PC-9 (cell line): ENCODE measurements around the gene FITM1. TPM values are rescaled to one million over a fixed set of nuclear protein-coding genes. Genes with fewer than 3 reads are reported as not detected.

Experiments
- BruUV-seq: library from RNA; stranded (reverse); fragments of 400-500 nt; replicated peaks from 2 replicates; lab custom pipeline; 2021; lab: Mats Ljungman, UMichigan
- CTCF ChIA-PET: fragments of 300-600 bp; sonication (Branson Sonifier 250); formaldehyde crosslinking; loops from one replicate; lab custom pipeline; 2022; ENCODE audit warnings: antibody characterized with exemption; lab: Charles Lee
- POLR2A ChIA-PET: fragments of 300-600 bp; sonication (Branson Sonifier 250); formaldehyde crosslinking; loops from one replicate; lab custom pipeline; 2022; ENCODE audit warnings: antibody characterized with exemption; ENCODE audit not compliant: unreplicated experiment; lab: Charles Lee
- DNase-seq, 2 experiments: peaks; one replicate each; pipeline versions ENCODE4 v3.0.0 to v3.0.0-alpha.2; 2015 to 2022; ENCODE audit warnings: mixed read lengths in 1 of 2
- H2AFZ ChIP-seq: fragments of 200-600 bp; sonication (generic); 2 replicates; pipeline ENCODE4 v1.8.1; 2017; ENCODE audit warnings: antibody characterized with exemption
- H3F3A ChIP-seq: fragments of 200-600 bp; sonication (generic); 2 replicates; pipeline ENCODE4 v1.8.1; 2017; ENCODE audit warnings: antibody characterized with exemption, mild to moderate bottlenecking, low read depth; ENCODE audit not compliant: insufficient read depth
- H3K27ac ChIP-seq: fragments of 200-600 bp; sonication (generic); 2 replicates; pipeline ENCODE4 v1.6.1; 2016; ENCODE audit warnings: mixed run types
- H3K27me3 ChIP-seq: fragments of 200-600 bp; sonication (generic); 2 replicates; pipeline ENCODE4 v1.6.1; 2016; ENCODE audit warnings: low read depth, mixed run types; ENCODE audit not compliant: insufficient read depth
- H3K36me3 ChIP-seq: fragments of 200-600 bp; sonication (generic); 2 replicates; pipeline ENCODE4 v1.6.1; 2016; ENCODE audit warnings: low read depth, mixed run types
- H3K4me1 ChIP-seq: fragments of 200-600 bp; sonication (generic); replicated peaks from 2 replicates; pipeline ENCODE4 v1.6.1; 2016; ENCODE audit warnings: mixed run types; ENCODE audit not compliant: insufficient read depth
- H3K4me2 ChIP-seq: fragments of 200-600 bp; sonication (generic); 2 replicates; pipeline ENCODE4 v1.6.1; 2017; ENCODE audit warnings: mixed run types
- H3K4me3 ChIP-seq: fragments of 200-600 bp; sonication (generic); 2 replicates; pipeline ENCODE4 v1.6.1; 2016; ENCODE audit warnings: mixed run types
- H3K79me2 ChIP-seq: fragments of 200-600 bp; sonication (generic); 2 replicates; pipeline ENCODE4 v1.6.1; 2017; ENCODE audit warnings: low read depth, mixed run types
- H3K9me2 ChIP-seq: fragments of 200-600 bp; sonication (generic); 2 replicates; pipeline ENCODE4 v1.8.1; 2017; ENCODE audit warnings: mild to moderate bottlenecking; ENCODE audit not compliant: insufficient read depth
- H3K9me3 ChIP-seq: fragments of 200-600 bp; sonication (generic); 2 replicates; pipeline ENCODE4 v1.8.1; 2016; ENCODE audit warnings: low read depth; ENCODE audit not compliant: insufficient read depth
- H4K20me1 ChIP-seq: fragments of 200-600 bp; sonication (generic); 2 replicates; pipeline ENCODE4 v1.8.1; 2017; ENCODE audit not compliant: insufficient read depth
- CTCF ChIP-seq: fragments of 200-600 bp; sonication (generic); conservative IDR thresholded peaks from 2 replicates; pipeline ENCODE4 v1.6.1; 2017; ENCODE audit warnings: mixed run types, antibody characterized with exemption, mild to moderate bottlenecking, moderate library complexity
- EZH2 ChIP-seq: fragments of 200-600 bp; sonication (generic); IDR thresholded peaks from 2 replicates; pipeline ENCODE4 v1.8.0; 2017; ENCODE audit warnings: antibody characterized with exemption, low read depth
- intact Hi-C: fragments of 100-400 bp; cut with micrococcal nuclease; formaldehyde crosslinking; loops from one replicate; pipeline ENCODE4 v1.10.0; 2022; ENCODE audit not compliant: unreplicated experiment
- total RNA-seq: library from RNA; stranded (reverse); gene quantifications from 2 replicates; pipeline ENCODE4 v1.2.3, GENCODE V29; 2021

FITM1 gene
- total RNA-seq, 1 experiment from 2014 or later, result 0.72 TPM

GRCh38 chr14:24121210-24121609, 9.2 kb upstream of the FITM1 start:
- BruUV-seq, result no TSS peak
- CTCF ChIA-PET, result no interaction called here
- Histone ChIP-seq H3K4me1 (peaks cover 5% of the 10 kb centered on the region), H3K9me3 (no peaks in the 10 kb centered on the region), H3K27me3 (no peaks in the 10 kb centered on the region), H3K36me3 (peaks cover 8% of the 10 kb centered on the region; the same call in 1 of the 2 replicates), H3K4me2 (no peak overlapping the region), H2AFZ (no peak overlapping the region), H4K20me1 (no peaks in the 10 kb centered on the region), H3K9me2 (no peaks in the 10 kb centered on the region), H3K27ac (no peak overlapping the region), H3K4me3 (no peak overlapping the region), H3F3A (no peaks in the 10 kb centered on the region), H3K79me2 (peaks cover 7% of the 10 kb centered on the region)
- intact Hi-C loops, result no loop called here
- DNase-seq, result no peak
- TF ChIP-seq EZH2, result no peak
- TF ChIP-seq CTCF, result no peak
- POLR2A ChIA-PET, result no interaction called here

DNA sequence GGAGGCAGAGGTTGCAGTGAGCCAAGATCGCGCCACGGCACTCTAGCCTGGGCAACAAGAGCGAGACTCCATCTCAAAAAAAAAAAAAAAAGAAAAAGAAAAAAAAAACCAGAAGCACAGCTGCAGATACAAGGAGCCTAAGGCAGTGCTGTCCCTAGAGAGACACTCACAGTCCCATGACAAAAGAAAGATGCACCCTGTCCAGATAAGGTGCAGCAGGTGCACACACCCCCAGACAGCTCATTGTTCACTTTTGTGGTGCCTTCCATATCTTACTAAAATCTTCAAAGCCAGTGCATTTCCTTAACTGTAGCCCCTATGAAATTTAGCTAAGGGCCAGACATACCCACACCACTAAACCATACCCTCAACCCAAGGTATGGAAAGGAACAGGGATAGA, 8.0 kb upstream of the FITM1 start:
- Histone ChIP-seq H3K9me2 (no peaks in the 10 kb centered on the region), H4K20me1 (no peaks in the 10 kb centered on the region), H3K4me2 (no peak overlapping the region), H2AFZ (no peak overlapping the region), H3K9me3 (no peaks in the 10 kb centered on the region), H3K4me1 (no peaks in the 10 kb centered on the region), H3K36me3 (0 out of 2 replicates have a peak, but pooled peaks cover 3% of the 10 kb centered on the region), H3K4me3 (no peak overlapping the region), H3K27ac (no peak overlapping the region), H3K79me2 (no peaks in the 10 kb centered on the region), H3F3A (no peaks in the 10 kb centered on the region), H3K27me3 (no peaks in the 10 kb centered on the region)
- intact Hi-C loops, result no loop called here
- ChIA-PET CTCF (no interaction called here), POLR2A (no interaction called here)
- BruUV-seq, result no TSS peak
- TF ChIP-seq CTCF (no peak), EZH2 (no peak)
- no peak for DNase-seq

DNA sequence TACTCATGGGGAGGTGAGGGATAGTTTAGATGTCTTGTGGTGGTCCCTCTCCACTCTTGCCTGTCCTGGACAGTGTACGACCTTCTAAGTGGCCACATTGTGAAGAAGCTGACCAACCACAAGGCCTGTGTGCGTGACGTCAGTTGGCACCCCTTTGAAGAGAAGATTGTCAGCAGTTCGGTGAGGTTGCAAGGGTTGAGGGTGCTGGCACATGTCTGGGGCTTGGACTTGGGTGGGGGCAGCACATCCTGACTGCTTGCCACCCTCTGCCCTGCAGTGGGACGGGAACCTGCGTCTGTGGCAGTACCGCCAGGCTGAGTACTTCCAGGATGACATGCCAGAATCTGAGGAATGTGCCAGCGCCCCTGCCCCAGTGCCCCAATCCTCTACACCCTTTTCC, 7.6 kb upstream of the FITM1 start:
- no peaks in the 10 kb centered on the region for H3K4me1 ChIP-seq
- no peak overlapping the region for H3K27ac ChIP-seq
- CTCF ChIA-PET, result no interaction called here
- POLR2A ChIA-PET, result no interaction called here
- no peak overlapping the region for H3K4me2 ChIP-seq
- H3F3A ChIP-seq, result no peaks in the 10 kb centered on the region
- H3K27me3 ChIP-seq, result no peaks in the 10 kb centered on the region
- no peaks in the 10 kb centered on the region for H3K9me3 ChIP-seq
- BruUV-seq, result no TSS peak
- intact Hi-C loops, result no loop called here
- no peaks in the 10 kb centered on the region for H3K9me2 ChIP-seq
- H3K36me3 ChIP-seq, result no peaks in the 10 kb centered on the region
- H4K20me1 ChIP-seq, result no peaks in the 10 kb centered on the region
- DNase-seq, result no peak
- TF ChIP-seq CTCF, result no peak
- TF ChIP-seq EZH2, result no peak
- H3K4me3 ChIP-seq, result no peak overlapping the region
- no peaks in the 10 kb centered on the region for H3K79me2 ChIP-seq
- H2AFZ ChIP-seq, result no peak overlapping the region
